H1 (cell line): ENCODE measurements around the gene SMCP. TPM values are rescaled to one million over a fixed set of nuclear protein-coding genes. Genes with fewer than 3 reads are reported as not detected.

Experiments used
- CTCF ChIA-PET: fragments of 300-600 bp; sonication (Branson Sonifier 250); formaldehyde crosslinking; loops from one replicate; lab custom pipeline; 2021; ENCODE audit not compliant: partially characterized antibody; lab: Charles Lee
- POLR2A ChIA-PET: fragments of 300-600 bp; sonication (Branson Sonifier 250); formaldehyde crosslinking; loops from one replicate; lab custom pipeline; 2021; ENCODE audit warnings: inconsistent platforms; ENCODE audit not compliant: partially characterized antibody; lab: Charles Lee
- DNase-seq, 2 experiments: peaks; one replicate each; pipeline versions ENCODE4 v3.0.0 to v3.0.0-alpha.2; 2010 to 2022; ENCODE audit warnings: low spot score in 2 of 2, low read depth in 1 of 2, mixed read lengths in 1 of 2
- FAIRE-seq: peaks from 2 replicates; lab custom pipeline; 2011; peaks lifted over from hg19 to GRCh38; lab: Jason Lieb, UNC
- H2AFZ ChIP-seq: 2 replicates; pipeline ENCODE4 v1.8.1; 2012; ENCODE audit warnings: low read length, inconsistent platforms
- H2AK5ac ChIP-seq: 2 replicates; pipeline ENCODE4 v1.6.1; 2013; ENCODE audit warnings: low read depth, low read length
- H2BK120ac ChIP-seq: replicated peaks from 2 replicates; pipeline ENCODE3; 2013; ENCODE audit warnings: low read depth, low read length, inconsistent platforms
- H2BK12ac ChIP-seq: 2 replicates; pipeline ENCODE4 v1.6.1; 2013; ENCODE audit warnings: low read depth, low read length
- H2BK15ac ChIP-seq: 2 replicates; pipeline ENCODE4 v1.6.1; 2013; ENCODE audit warnings: low read length
- H2BK20ac ChIP-seq: 2 replicates; pipeline ENCODE4 v1.6.1; 2013; ENCODE audit warnings: low read length
- H2BK5ac ChIP-seq: 2 replicates; pipeline ENCODE4 v1.6.1; 2013; ENCODE audit warnings: low read depth, low read length
- H3K14ac ChIP-seq: 2 replicates; pipeline ENCODE4 v1.6.1; 2013; ENCODE audit warnings: inconsistent platforms; ENCODE audit not compliant: insufficient read length
- H3K18ac ChIP-seq: 2 replicates; pipeline ENCODE4 v1.6.1; 2013; ENCODE audit warnings: low read length; ENCODE audit errors: extremely low read depth
- H3K23ac ChIP-seq: 2 replicates; pipeline ENCODE4 v1.6.1; 2013; ENCODE audit warnings: inconsistent platforms; ENCODE audit not compliant: insufficient read length
- H3K23me2 ChIP-seq: 2 replicates; pipeline ENCODE4 v1.6.1; 2013; ENCODE audit warnings: low read depth, low read length
- H3K27ac ChIP-seq: 2 replicates; pipeline ENCODE4 v1.6.1; 2011; ENCODE audit warnings: low read depth, low read length, inconsistent platforms
- H3K27me3 ChIP-seq, 4 experiments: replicated peaks in 1 of 4; 1 replicate in 1 of 4; 2 replicates in 3 of 4; pipeline versions ENCODE4 v1.6.1 to v1.8.1; 2011 to 2013; ENCODE audit warnings: low read length in 3 of 4, mild to moderate bottlenecking in 3 of 4, inconsistent platforms in 2 of 4, mixed read lengths in 2 of 4, moderate library complexity in 1 of 4; ENCODE audit not compliant: control insufficient read depth in 3 of 4, insufficient read depth in 3 of 4; ENCODE audit errors: extremely low read depth in 1 of 4
- H3K36me3 ChIP-seq, 4 experiments: 2 replicates each; pipeline versions ENCODE4 v1.6.1 to v1.8.1; 2011 to 2013; ENCODE audit warnings: mild to moderate bottlenecking in 4 of 4, low read length in 3 of 4, moderate library complexity in 2 of 4, control low read depth in 1 of 4, inconsistent platforms in 1 of 4; ENCODE audit not compliant: insufficient read depth in 4 of 4, control insufficient read depth in 2 of 4
- H3K4ac ChIP-seq: replicated peaks from 2 replicates; pipeline ENCODE3; 2013; ENCODE audit warnings: low read length, low read depth, mixed read lengths, inconsistent platforms; ENCODE audit not compliant: insufficient read length
- H3K4me1 ChIP-seq, 4 experiments: replicated peaks in 1 of 4; 1 replicate in 1 of 4; 2 replicates in 3 of 4; pipeline versions ENCODE4 v1.6.1 to v1.8.1; 2011 to 2013; ENCODE audit warnings: low read length in 3 of 4, inconsistent platforms in 2 of 4, mixed read lengths in 1 of 4; ENCODE audit not compliant: insufficient read depth in 4 of 4, control insufficient read depth in 3 of 4
- H3K4me2 ChIP-seq, 2 experiments: 2 replicates each; pipeline versions ENCODE4 v1.6.1 to v1.8.1; 2011 to 2013; ENCODE audit warnings: low read depth in 2 of 2, low read length in 2 of 2, control low read depth in 1 of 2, inconsistent platforms in 1 of 2, mild to moderate bottlenecking in 1 of 2; ENCODE audit not compliant: insufficient read depth in 1 of 2
- H3K4me3 ChIP-seq, 4 experiments: fragments of 200-600, 300-600 bp in 1 of 4; sonication (generic), shearing (Covaris generic), sonication (Bioruptor Twin) in 1 of 4; 2 replicates each; pipeline versions ENCODE4 v1.5.1 to v1.8.1; 2011 to 2016; ENCODE audit warnings: low read length in 4 of 4, low read depth in 3 of 4, control low read depth in 2 of 4, inconsistent platforms in 2 of 4, mild to moderate bottlenecking in 2 of 4, mixed read lengths in 1 of 4, moderate library complexity in 1 of 4; ENCODE audit not compliant: insufficient read depth in 2 of 4; ENCODE audit errors: extremely low read depth in 1 of 4
- H3K56ac ChIP-seq: replicated peaks from 2 replicates; pipeline ENCODE3; 2013; ENCODE audit warnings: low read depth, mild to moderate bottlenecking, mixed read lengths, low read length, inconsistent platforms; ENCODE audit not compliant: insufficient read length
- H3K79me1 ChIP-seq: 2 replicates; pipeline ENCODE4 v1.6.1; 2013; ENCODE audit warnings: low read depth, low read length, control low read depth
- H3K79me2 ChIP-seq, 2 experiments: 2 replicates each; pipeline versions ENCODE4 v1.6.1 to v1.8.1; 2012 to 2013; ENCODE audit warnings: low read length in 2 of 2, mild to moderate bottlenecking in 2 of 2, inconsistent platforms in 1 of 2; ENCODE audit not compliant: insufficient read depth in 2 of 2, control insufficient read depth in 1 of 2
- H3K9ac ChIP-seq, 4 experiments: replicated peaks in 1 of 4; 1 replicate in 1 of 4; 2 replicates in 3 of 4; pipeline versions ENCODE4 v1.6.1 to v1.8.1; 2011 to 2013; ENCODE audit warnings: low read depth in 3 of 4, low read length in 3 of 4, control low read depth in 2 of 4, mild to moderate bottlenecking in 2 of 4, moderate library complexity in 2 of 4, inconsistent platforms in 1 of 4; ENCODE audit errors: extremely low read depth in 1 of 4
- H3K9me3 ChIP-seq, 2 experiments: 2 replicates each; pipeline versions ENCODE4 v1.6.1 to v1.8.1; 2012 to 2013; ENCODE audit warnings: mild to moderate bottlenecking in 2 of 2, moderate library complexity in 2 of 2, control low read depth in 1 of 2, inconsistent platforms in 1 of 2, low read depth in 1 of 2, low read length in 1 of 2, mixed read lengths in 1 of 2; ENCODE audit not compliant: insufficient read depth in 2 of 2
- H4K20me1 ChIP-seq, 2 experiments: replicated peaks in 1 of 2; 2 replicates each; pipeline versions ENCODE3 to v1.8.1; 2011 to 2013; ENCODE audit warnings: inconsistent platforms in 2 of 2, low read length in 2 of 2, mild to moderate bottlenecking in 1 of 2; ENCODE audit not compliant: insufficient read depth in 2 of 2, control insufficient read depth in 1 of 2
- H4K5ac ChIP-seq: 2 replicates; pipeline ENCODE4 v1.6.1; 2013; ENCODE audit warnings: low read length, low read depth, mixed read lengths, inconsistent platforms; ENCODE audit not compliant: insufficient read length
- H4K8ac ChIP-seq: 2 replicates; pipeline ENCODE4 v1.8.0; 2013; ENCODE audit warnings: mild to moderate bottlenecking, moderate library complexity, low read length, inconsistent platforms; ENCODE audit not compliant: insufficient read depth; ENCODE audit errors: extremely low read depth
- H4K91ac ChIP-seq: replicated peaks from 2 replicates; pipeline ENCODE3; 2013; ENCODE audit warnings: low read length, mixed read lengths, inconsistent platforms; ENCODE audit not compliant: insufficient read length
- ATF2 ChIP-seq: IDR thresholded peaks from 2 replicates; pipeline ENCODE4 v1.6.1; 2012; ENCODE audit warnings: low read length, inconsistent platforms
- BACH1 ChIP-seq: IDR thresholded peaks from 2 replicates; pipeline ENCODE4 v1.6.1; 2012; ENCODE audit warnings: low read length, improper control_type of control experiment
- JUN ChIP-seq: IDR thresholded peaks from 2 replicates; pipeline ENCODE4 v1.6.1; 2011; ENCODE audit warnings: low read depth, mild to moderate bottlenecking, improper control_type of control experiment, low read length
- RAD21 ChIP-seq, 2 experiments: IDR thresholded peaks in 1 of 2; conservative IDR thresholded peaks in 1 of 2; 2 replicates each; pipeline ENCODE4 v1.6.1; 2011; ENCODE audit warnings: low read depth in 2 of 2, low read length in 2 of 2, improper control_type of control experiment in 1 of 2, inconsistent platforms in 1 of 2, mild to moderate bottlenecking in 1 of 2, moderate library complexity in 1 of 2
- RBBP5 ChIP-seq: IDR thresholded peaks from 2 replicates; pipeline ENCODE4 v1.7.1; 2012; ENCODE audit warnings: low read depth, mild to moderate bottlenecking, inconsistent platforms, low read length, moderate library complexity, borderline replicate concordance
- RNF2 ChIP-seq: fragments of 200-900, 300-1000 bp; sonication (generic); IDR thresholded peaks from 2 replicates; pipeline ENCODE4 v1.7.1; 2016; ENCODE audit warnings: borderline replicate concordance, low read depth, mild to moderate bottlenecking, antibody characterized with exemption, low read length; ENCODE audit not compliant: poor library complexity, severe bottlenecking; ENCODE audit errors: missing control alignments
- SP1 ChIP-seq: IDR thresholded peaks from 2 replicates; pipeline ENCODE4 v1.6.1; 2011; ENCODE audit warnings: low read depth, low read length
- SP2 ChIP-seq: IDR thresholded peaks from 2 replicates; pipeline ENCODE4 v1.6.1; 2012; ENCODE audit warnings: mild to moderate bottlenecking, low read length, inconsistent platforms
- SP4 ChIP-seq: IDR thresholded peaks from 2 replicates; pipeline ENCODE4 v1.6.1; 2012; ENCODE audit warnings: low read length, inconsistent platforms
- SRF ChIP-seq: IDR thresholded peaks from 2 replicates; pipeline ENCODE4 v1.6.1; 2011; ENCODE audit warnings: mild to moderate bottlenecking, low read depth, low read length, moderate library complexity
- TAF1 ChIP-seq: IDR thresholded peaks from 2 replicates; pipeline ENCODE4 v1.6.1; 2011; ENCODE audit warnings: mild to moderate bottlenecking, low read depth, low read length
- TAF7 ChIP-seq: optimal IDR thresholded peaks from 2 replicates; pipeline ENCODE3; 2011; ENCODE audit warnings: low read depth, mild to moderate bottlenecking, inconsistent platforms, low read length, moderate library complexity, borderline replicate concordance
- ZNF274 ChIP-seq: IDR thresholded peaks from 2 replicates; pipeline ENCODE4 v1.7.0; 2012; ENCODE audit warnings: low read length, borderline replicate concordance; ENCODE audit errors: extremely low read depth
- WGBS, 2 experiments: shearing (Covaris generic) in 1 of 2; methylation state at CpG; one replicate each; pipeline versions ENCODE4 v1.1.6 to v1.1.7; 2013 to 2015; ENCODE audit warnings: low lambda C conversion rate in 2 of 2, mixed read lengths in 2 of 2, inconsistent platforms in 1 of 2, low coverage in 1 of 2, missing lambda C conversion rate in 1 of 2; ENCODE audit not compliant: insufficient replicate concordance in 2 of 2, insufficient coverage in 1 of 2, insufficient read length in 1 of 2; ENCODE audit errors: extremely low coverage in 1 of 2, missing lambda C conversion rate in 1 of 2; 5-methylcytosine and 5-hydroxymethylcytosine counted together
- polyA plus RNA-seq, 7 experiments: library from polyadenylated mRNA; depleted of rRNA in 3 of 7; stranded (reverse) in 5 of 7; unstranded in 2 of 7; fragments of >200 nt in 5 of 7; fragments of 200-250 nt in 2 of 7; gene quantifications; 1 replicate in 5 of 7; 2 replicates in 1 of 7; 4 replicates in 1 of 7; pipeline versions ENCODE4 v1.2.1 to v1.2.3, GENCODE V29; 2011 to 2013; ENCODE audit warnings: missing spikeins in 2 of 7, mixed read lengths in 2 of 7
- total RNA-seq: library from RNA; stranded (reverse); fragmentation: NEBNext Ultra II Directional; extraction: Animal tissue kit (Norgen Biotek cat#: 25700); gene quantifications from 2 replicates; pipeline ENCODE4 v1.2.1, GENCODE V29; 2021

Gene SMCP
- total and polyA plus RNA-seq, 2 of the 8 experiments (the other 6 are each of a cell fraction or from before 2014, with no cell fraction given), result not detected

GRCh38 chr1:152871731-152872126 is 6.4 kb upstream of the SMCP start:
- FAIRE-seq (no peak), DNase-seq (no peak)
- Histone ChIP-seq H3K4me1 (no peaks in the 10 kb centered on the region; a peak in 1 of 7 replicates), H4K5ac (no peak overlapping the region), H3K9me3 (no peaks in the 10 kb centered on the region; a peak in 1 of 4 replicates), H3K4ac (no peak overlapping the region), H3K23me2 (no peaks in the 10 kb centered on the region), H3K23ac (no peak overlapping the region), H3K56ac (no peak overlapping the region), H3K27ac (no peak overlapping the region), H3K4me2 (no peak overlapping the region), H4K8ac (no peak overlapping the region), H2BK20ac (no peak overlapping the region), H2BK120ac (no peak overlapping the region), H2BK15ac (no peak overlapping the region), H2BK12ac (no peak overlapping the region), H3K27me3 (no peaks in the 10 kb centered on the region), H3K4me3 (no peak overlapping the region), H3K9ac (no peak overlapping the region), H2AFZ (peak overlapping the region; percentile 40; the same call in 1 of the 2 replicates), H3K79me1 (no peaks in the 10 kb centered on the region), H2BK5ac (no peak overlapping the region), H3K79me2 (no peaks in the 10 kb centered on the region), H4K20me1 (no peaks in the 10 kb centered on the region), H2AK5ac (no peak overlapping the region), H3K18ac (no peak overlapping the region), H3K14ac (no peak overlapping the region), H4K91ac (no peak overlapping the region), H3K36me3 (no peaks in the 10 kb centered on the region)
- POLR2A ChIA-PET, result no interaction called here
- CTCF ChIA-PET, result interaction anchor here (0.6 to 9.0 kb wide), 33 partner anchors 15 to 413 kb away, joined by 3 to 200 read pairs (median 5); no protein-coding TSS in a partner anchor
- WGBS, 2 experiments, result 86% methylated on average over 6 of the region's 6 CpGs; no CpG with 5 or more reads in 1 of the 2 experiments
- TF ChIP-seq ZNF274 (no peak), TAF7 (no peak), ATF2 (no peak), RAD21 (IDR thresholded peaks at IDR 0.05 in 1 of 2, conservative IDR thresholded peaks at IDR 0.05 in 1 of 2; ENCODE audit: low read depth in 2 of 2, low read length in 2 of 2) (no peak), TAF1 (no peak), SRF (no peak), RNF2 (no peak), RBBP5 (no peak), SP2 (no peak), JUN (no peak), SP1 (no peak), BACH1 (no peak), SP4 (no peak)
